Measurements from ENCODE around the gene VASH1. TPM values are rescaled to one million over a fixed set of nuclear protein-coding genes. Genes with fewer than 3 reads are reported as not detected.

VASH1 gene
- total RNA-seq, 3 donors from 2014 or later = 5.6 to 7.8 (median 5.8) TPM

GRCh38 chr14:76810953-76811400 lies 49.7 kb downstream of the VASH1 start:
- intact Hi-C loops (cut with DNase I; ENCODE audit: low total_unique reads) = no loop called here
- Histone ChIP-seq H3K4me3 (peak overlapping the region; percentile 64 to 98 (median 92)), H3K4me1 (peaks cover 0 to 9% of the 10 kb centered on the region in 2 donors), H3K36me3 (no peaks in the 10 kb centered on the region), H3K27me3 (no peaks in the 10 kb centered on the region), H3K27ac (peak overlapping the region; percentile 27 to 86), H3K9me3 (no peaks in the 10 kb centered on the region)
- no peak for TF ChIP-seq POLR2AphosphoS5 (IDR thresholded peaks at IDR 0.05)
- TF ChIP-seq POLR2A (IDR thresholded peaks at IDR 0.05) = no peak
- TF ChIP-seq CTCF (IDR thresholded peaks at IDR 0.05) = peak in 2 of 3 donors; percentile 8 to 15
- no peak for DNase-seq (ENCODE audit: low spot score in 2 of 2)

- Histone ChIP-seq H3K4me3 (peak overlapping the region; percentile 64 to 98 (median 92)), H3K4me1 (peaks cover 0 to 9% of the 10 kb centered on the region in 2 donors), H3K27me3 (no peaks in the 10 kb centered on the region), H3K9me3 (no peaks in the 10 kb centered on the region), H3K36me3 (no peaks in the 10 kb centered on the region), H3K27ac (peak overlapping the region; percentile 6 to 86)
- DNase-seq (ENCODE audit: low spot score in 2 of 2) = no peak
- TF ChIP-seq POLR2AphosphoS5 (IDR thresholded peaks at IDR 0.05) (no peak), CTCF (IDR thresholded peaks at IDR 0.05) (no peak), POLR2A (IDR thresholded peaks at IDR 0.05) (no peak)
- intact Hi-C loops (cut with DNase I; ENCODE audit: low total_unique reads) = no loop called here
Measured at GRCh38 chr14:76811561-76811960, 50.3 kb downstream of the VASH1 start.

- Histone ChIP-seq H3K9me3 (no peaks in the 10 kb centered on the region), H3K27ac (peak overlapping the region; percentile 86 to 97), H3K27me3 (no peaks in the 10 kb centered on the region), H3K36me3 (no peaks in the 10 kb centered on the region), H3K4me1 (peaks cover 0 to 9% of the 10 kb centered on the region in 2 donors), H3K4me3 (peak overlapping the region; percentile 64 to 98 (median 92))
- peak in 1 of 2 donors; percentile 30 for DNase-seq (ENCODE audit: low spot score in 2 of 2)
- TF ChIP-seq CTCF (IDR thresholded peaks at IDR 0.05) (no peak), POLR2A (IDR thresholded peaks at IDR 0.05) (no peak), POLR2AphosphoS5 (IDR thresholded peaks at IDR 0.05) (no peak)
- intact Hi-C loops (cut with DNase I; ENCODE audit: low total_unique reads) = loop anchor here (2.0 kb wide), 1 partner anchor 23 kb away; no protein-coding TSS in a partner anchor
Measured at GRCh38 chr14:76812093-76812421, 50.8 kb downstream of the VASH1 start.

- peak; percentile 97 for DNase-seq (ENCODE audit: low spot score in 2 of 2)
- peak in 2 of 3 donors; percentile 73 to 90 for TF ChIP-seq POLR2AphosphoS5 (IDR thresholded peaks at IDR 0.05)
- no peak for TF ChIP-seq CTCF (IDR thresholded peaks at IDR 0.05)
- peak; percentile 58 for TF ChIP-seq POLR2A (IDR thresholded peaks at IDR 0.05)
- Histone ChIP-seq H3K36me3 (no peaks in the 10 kb centered on the region), H3K27me3 (no peaks in the 10 kb centered on the region), H3K4me1 (peaks cover 0 to 9% of the 10 kb centered on the region in 2 donors), H3K9me3 (no peaks in the 10 kb centered on the region), H3K27ac (peak within 1 kb of the TSS; percentile 86 to 97), H3K4me3 (peak within 1 kb of the TSS; percentile 64 to 98 (median 92))
- intact Hi-C loops (cut with DNase I; ENCODE audit: low total_unique reads) = loop anchor here (2.0 kb wide), 1 partner anchor 24 kb away; no protein-coding TSS in a partner anchor
Measured at GRCh38 chr14:76812422-76813383, 51.4 kb downstream of the VASH1 start, which contains the start of gene ANGEL1. Gene ANGEL1 (minus strand): TSS chr14:76812882. CDS start chr14:76812827, 55 bp downstream.

Measured in breast epithelium (tissue), 4 donors.